Raji (cell line): ENCODE data around the gene SNX17.

Source experiments
- POLR2A ChIP-seq: IDR thresholded peaks from 2 replicates; pipeline ENCODE4 v1.6.1; 2011; ENCODE audit warnings: low read depth, low read length, control low read depth; ENCODE audit not compliant: insufficient read depth

The SNX17 gene

DNA sequence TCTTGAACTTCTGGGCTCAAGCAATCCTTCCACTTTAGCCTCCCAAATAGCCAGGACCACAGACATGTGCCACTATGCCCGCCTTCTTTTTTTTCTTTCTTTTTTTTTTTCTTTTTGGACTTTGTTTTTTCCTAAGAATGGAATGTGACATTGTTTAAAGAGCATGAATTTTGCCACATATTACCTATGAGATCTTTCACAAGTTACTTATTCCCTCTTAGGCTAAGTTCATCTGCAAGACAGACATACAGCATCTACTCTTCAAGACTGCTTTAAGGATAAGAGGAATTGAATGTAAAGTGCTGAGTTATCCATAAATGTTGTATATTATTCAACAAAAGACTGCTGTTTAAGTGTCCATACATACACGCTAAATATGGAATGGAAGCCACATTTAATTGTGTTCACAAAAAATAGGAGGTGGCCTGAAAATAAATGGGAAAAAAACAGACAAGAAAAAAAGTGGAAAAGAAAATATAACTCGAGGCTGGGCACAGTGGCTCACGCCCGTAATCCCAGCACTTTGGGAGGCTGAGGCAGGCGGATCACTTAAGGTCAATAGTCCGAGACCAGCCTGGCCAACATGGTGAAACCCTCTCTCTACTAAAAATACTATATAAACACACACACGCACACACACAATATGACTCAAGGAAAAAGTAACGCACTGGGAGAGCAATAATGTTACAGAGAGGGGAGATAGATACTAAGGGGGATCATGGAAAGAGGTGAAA is 42.2 kb downstream of the SNX17 start:
- no peak for TF ChIP-seq POLR2A

DNA sequence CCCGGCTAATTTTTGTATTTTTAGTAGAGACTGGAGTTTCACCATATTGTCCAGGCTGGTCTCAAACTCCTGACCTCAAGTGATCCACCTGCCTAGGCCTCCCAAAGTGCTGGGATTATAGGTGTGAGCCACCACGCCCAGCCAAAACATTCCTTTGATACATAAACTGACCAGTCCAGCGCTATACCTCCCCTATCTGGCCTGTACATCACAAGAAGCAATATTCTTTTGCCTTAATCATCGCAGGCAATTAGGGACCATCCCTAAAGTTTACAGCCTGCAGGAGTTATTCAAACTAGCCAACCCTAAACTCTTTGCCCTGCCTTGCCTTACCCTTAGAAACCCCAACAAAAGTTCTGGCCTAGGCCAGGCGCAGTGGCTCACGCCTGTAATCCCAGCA is 45.7 kb downstream of the SNX17 start:
- TF ChIP-seq POLR2A = no peak

DNA sequence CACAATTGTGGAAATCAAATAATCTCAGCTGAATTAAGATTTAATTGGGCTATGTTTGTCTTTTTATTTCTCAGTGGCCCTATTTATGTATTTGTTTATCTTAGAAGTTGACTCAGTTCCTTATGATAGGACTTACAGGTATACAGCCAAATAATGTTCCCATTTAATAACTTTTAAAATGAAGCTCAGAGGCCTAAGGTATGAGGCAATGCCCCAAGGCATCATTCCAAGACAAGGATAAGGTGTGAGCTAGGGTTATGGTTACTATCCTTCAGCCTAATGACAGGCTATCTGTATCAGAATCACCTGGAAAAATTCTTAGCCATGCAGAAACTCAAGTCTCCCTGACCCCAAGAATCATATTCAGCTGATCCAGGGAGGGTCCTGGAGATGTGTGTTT is 50.6 kb downstream of the SNX17 start:
- TF ChIP-seq POLR2A = no peak

DNA sequence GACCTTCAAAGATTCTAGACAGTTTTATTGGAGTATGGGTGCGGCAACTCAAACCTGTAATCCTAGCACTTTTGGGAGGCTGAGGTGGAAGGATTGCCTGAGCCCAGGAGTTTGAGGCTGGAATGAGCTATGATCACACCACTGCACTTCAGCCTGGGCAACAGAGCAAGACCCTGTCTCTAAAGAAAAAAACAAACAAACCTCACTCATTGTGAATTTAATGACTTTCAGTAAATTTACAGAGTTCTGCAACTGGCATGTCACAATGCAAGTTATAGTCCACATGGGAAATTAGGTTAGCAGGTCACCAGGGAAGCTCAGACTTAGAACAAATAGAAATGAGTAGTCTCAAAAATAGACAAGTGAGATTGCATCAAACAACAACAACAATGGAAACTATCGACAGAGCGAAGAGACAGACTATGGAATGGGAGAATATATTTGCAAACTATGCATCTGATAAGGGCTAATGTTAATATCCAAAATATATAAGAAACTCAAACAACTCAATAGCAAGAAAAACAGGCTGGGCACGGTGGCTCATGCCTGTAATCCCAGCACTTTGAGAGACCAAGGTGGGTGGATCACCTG is 51.3 kb downstream of the SNX17 start:
- no peak for TF ChIP-seq POLR2A

DNA sequence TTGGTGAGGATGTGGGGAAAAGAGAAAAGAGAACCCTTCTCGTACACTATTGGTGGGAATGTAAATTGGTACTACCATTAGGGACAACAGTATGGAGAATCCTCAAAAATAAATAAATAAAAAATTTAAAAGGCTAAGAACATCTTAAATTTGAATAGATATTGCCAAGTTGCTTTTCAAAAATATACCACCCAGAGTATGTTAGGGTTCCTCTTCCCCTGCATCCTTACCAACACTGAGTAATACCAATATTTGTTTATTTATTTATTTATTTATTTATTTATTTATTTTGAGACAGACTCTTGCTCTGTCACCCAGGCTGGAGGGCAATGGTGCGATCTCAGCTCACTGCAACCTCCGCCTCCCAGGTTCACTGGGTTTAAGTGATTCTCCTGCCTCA is 52.5 kb downstream of the SNX17 start:
- no peak for TF ChIP-seq POLR2A
